MG63 (cell line): ENCODE results near the gene IL1B. TPM values are rescaled to one million over a fixed set of nuclear protein-coding genes. Genes with fewer than 3 reads are reported as not detected.

Experiments
- DNase-seq: peaks from one replicate; pipeline ENCODE4 v3.0.0-alpha.2; 2020
- H3K27me3 ChIP-seq: fragments of 250-450 bp; sonication (Bioruptor Pico); 2 replicates; pipeline ENCODE4 v1.5.1; 2020; ENCODE audit warnings: mild to moderate bottlenecking, moderate library complexity
- H3K36me3 ChIP-seq: fragments of 250-450 bp; sonication (Bioruptor Pico); 2 replicates; pipeline ENCODE4 v1.5.1; 2020; ENCODE audit warnings: mild to moderate bottlenecking, moderate library complexity
- H3K4me3 ChIP-seq: fragments of 250-450 bp; sonication (Bioruptor Pico); 2 replicates; pipeline ENCODE4 v1.5.1; 2020; ENCODE audit warnings: mild to moderate bottlenecking, moderate library complexity
- H3K9me3 ChIP-seq: fragments of 250-450 bp; sonication (Bioruptor Pico); 2 replicates; pipeline ENCODE4 v1.5.1; 2020; ENCODE audit warnings: mild to moderate bottlenecking, moderate library complexity
- total RNA-seq: library from RNA; depleted of rRNA; stranded (reverse); fragments of >200 nt; shearing (Covaris generic); gene quantifications from 2 replicates; pipeline ENCODE4 v1.2.3, GENCODE V29; 2014; ENCODE audit warnings: low replicate concordance; rRNA removed

The IL1B gene
- total RNA-seq, 1 experiment from 2014 or later, result 21.6 TPM

GRCh38 chr2:112784199-112785189, 52.1 kb downstream of the IL1B start, which contains the start of gene IL1A:
Gene IL1A, minus strand, starts transcription at chr2:112784493. Its CDS starts 723 bp downstream, at chr2:112783770.
- peak; percentile 66 for DNase-seq
- Histone ChIP-seq H3K27me3 (no peaks in the 10 kb centered on the region), H3K36me3 (peaks cover 3% of the 10 kb centered on the region; the same call in 1 of the 2 replicates), H3K4me3 (peak within 1 kb of the TSS; percentile 7; the same call in 1 of the 2 replicates), H3K9me3 (no peaks in the 10 kb centered on the region)

GRCh38 chr2:112783187-112783714, 53.3 kb downstream of the IL1B start:
- Histone ChIP-seq H3K27me3 (no peaks in the 10 kb centered on the region), H3K4me3 (no peak overlapping the region), H3K36me3 (peaks cover 5% of the 10 kb centered on the region; the same call in 1 of the 2 replicates), H3K9me3 (no peaks in the 10 kb centered on the region)
- no peak for DNase-seq

GRCh38 chr2:112782234-112782799, 54.3 kb downstream of the IL1B start:
- no peaks in the 10 kb centered on the region for H3K9me3 ChIP-seq
- no peak overlapping the region for H3K4me3 ChIP-seq
- H3K27me3 ChIP-seq, result no peaks in the 10 kb centered on the region
- no peak for DNase-seq
- peaks cover 5% of the 10 kb centered on the region; the same call in 1 of the 2 replicates for H3K36me3 ChIP-seq

Other genes with a start within 250 kb of the IL1B start
- 117 and 129 TPM in 2 replicates for gene SLC20A1, start 190.8 kb downstream of the IL1B start, total RNA-seq
- not detected in 2 replicates for gene NT5DC4, start 115.8 kb downstream of the IL1B start, total RNA-seq
- gene CKAP2L, start 72.2 kb downstream of the IL1B start, total RNA-seq, result 19.4 and 19.9 TPM in 2 replicates
- 2.1 TPM in 1 of 2 replicates, not detected in the other for gene IL1A, start 52.3 kb downstream of the IL1B start, total RNA-seq
- gene IL37, start 74.4 kb upstream of the IL1B start, total RNA-seq, result 3.1 and 6.9 TPM in 2 replicates
- not detected in 2 replicates for gene IL36G, start 141.2 kb upstream of the IL1B start, total RNA-seq
- gene IL36A, start 168.7 kb upstream of the IL1B start, total RNA-seq, result not detected in 2 replicates
- gene IL36B, start 216.1 kb upstream of the IL1B start, total RNA-seq, result not detected in 2 replicates
- not detected in 2 replicates for gene IL36RN, start 222.4 kb upstream of the IL1B start, total RNA-seq
- not detected in 2 replicates for gene IL1F10, start 231.2 kb upstream of the IL1B start, total RNA-seq